ENCODE results near the gene SMU1. TPM values are rescaled to one million over a fixed set of nuclear protein-coding genes. Genes with fewer than 3 reads are reported as not detected.

Gene SMU1
- total RNA-seq, 1 experiment from 2014 or later: 17.2 TPM

DNA sequence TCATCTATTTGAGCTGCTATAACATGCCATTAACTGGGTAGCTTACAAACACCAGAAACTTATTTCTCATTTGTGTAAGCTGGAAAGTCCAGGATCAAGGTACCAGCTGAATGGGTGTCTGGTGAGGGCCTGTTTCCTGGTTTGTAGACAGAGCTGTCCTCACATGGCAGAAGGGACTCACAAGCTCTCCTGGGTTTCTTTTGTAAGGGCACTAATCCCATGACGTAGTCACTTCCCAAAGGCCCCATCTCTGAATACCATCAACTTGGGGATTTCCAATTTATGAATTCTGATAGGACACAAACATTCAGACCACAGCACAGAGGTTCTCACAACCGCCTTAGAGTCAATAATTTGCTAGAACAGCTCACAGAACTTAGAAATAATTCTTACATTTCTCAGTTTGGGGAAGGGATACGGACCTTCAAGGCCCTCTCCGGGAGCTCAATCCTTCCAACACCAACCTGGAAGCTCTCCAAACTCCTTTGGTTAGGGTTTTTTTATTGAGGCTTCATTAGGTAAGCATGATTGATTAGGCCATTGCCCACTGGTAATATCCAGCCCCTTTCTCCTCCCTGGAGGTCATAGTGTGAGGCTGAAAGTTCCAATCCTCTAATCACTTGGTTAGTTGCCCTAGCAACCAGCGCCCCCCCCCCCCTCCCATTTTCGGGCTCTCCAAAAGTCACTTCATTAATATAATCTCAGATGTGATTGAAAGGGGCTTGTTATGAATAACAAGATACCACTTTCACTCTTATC lies 59.0 kb downstream of the SMU1 start:
- ChIA-PET CTCF (interaction anchor here (0.6 kb wide), 2 partner anchors 64 to 1439 kb away, joined by 3 read pairs; no protein-coding TSS in a partner anchor), POLR2A (interaction anchor here (2.9 kb wide), 1 partner anchor 16 kb away, joined by 10 read pairs; the partner anchor contains the start of gene APTX)
- TF ChIP-seq, protein P1, sequence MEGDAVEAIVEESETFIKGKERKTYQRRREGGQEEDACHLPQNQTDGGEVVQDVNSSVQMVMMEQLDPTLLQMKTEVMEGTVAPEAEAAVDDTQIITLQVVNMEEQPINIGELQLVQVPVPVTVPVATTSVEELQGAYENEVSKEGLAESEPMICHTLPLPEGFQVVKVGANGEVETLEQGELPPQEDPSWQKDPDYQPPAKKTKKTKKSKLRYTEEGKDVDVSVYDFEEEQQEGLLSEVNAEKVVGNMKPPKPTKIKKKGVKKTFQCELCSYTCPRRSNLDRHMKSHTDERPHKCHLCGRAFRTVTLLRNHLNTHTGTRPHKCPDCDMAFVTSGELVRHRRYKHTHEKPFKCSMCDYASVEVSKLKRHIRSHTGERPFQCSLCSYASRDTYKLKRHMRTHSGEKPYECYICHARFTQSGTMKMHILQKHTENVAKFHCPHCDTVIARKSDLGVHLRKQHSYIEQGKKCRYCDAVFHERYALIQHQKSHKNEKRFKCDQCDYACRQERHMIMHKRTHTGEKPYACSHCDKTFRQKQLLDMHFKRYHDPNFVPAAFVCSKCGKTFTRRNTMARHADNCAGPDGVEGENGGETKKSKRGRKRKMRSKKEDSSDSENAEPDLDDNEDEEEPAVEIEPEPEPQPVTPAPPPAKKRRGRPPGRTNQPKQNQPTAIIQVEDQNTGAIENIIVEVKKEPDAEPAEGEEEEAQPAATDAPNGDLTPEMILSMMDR (IDR thresholded peaks at IDR 0.05; ENCODE audit: unreplicated experiment): no peak
- H3K36me3 Mint-ChIP-seq (ENCODE audit: insufficient read depth, unreplicated experiment): peaks cover 50% of the 10 kb centered on the region
- H3K4me1 Mint-ChIP-seq (ENCODE audit: insufficient read depth, unreplicated experiment): peaks cover 7% of the 10 kb centered on the region
- H3K4me3 Mint-ChIP-seq (ENCODE audit: unreplicated experiment): no peak overlapping the region
- intact Hi-C loops (cut with micrococcal nuclease): no loop called here
- BruUV-seq (replicated peaks): no TSS peak
- DNase-seq (ENCODE audit: unreplicated experiment): no peak
- no peak overlapping the region for H3K27ac Mint-ChIP-seq (ENCODE audit: low read depth, unreplicated experiment)
- no peaks in the 10 kb centered on the region for H3K27me3 Mint-ChIP-seq (ENCODE audit: insufficient read depth, unreplicated experiment)
- no peaks in the 10 kb centered on the region for H3K9me3 Mint-ChIP-seq (ENCODE audit: unreplicated experiment)

DNA sequence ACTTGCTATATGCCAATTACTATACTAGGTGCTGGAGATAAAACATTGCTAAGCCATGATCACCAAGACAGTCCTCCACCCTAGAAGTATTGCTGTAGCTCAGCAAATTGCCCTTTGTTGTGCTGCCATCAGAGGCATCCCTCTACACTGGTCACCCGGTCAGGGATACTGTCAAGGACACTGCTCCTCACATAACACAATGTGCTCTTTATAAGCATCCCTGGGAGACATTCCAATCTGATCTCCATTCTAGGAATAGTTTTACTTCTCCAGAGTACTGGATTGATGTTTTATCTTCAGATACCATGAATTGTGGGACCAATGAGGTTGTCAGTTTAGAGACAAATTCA lies 61.8 kb downstream of the SMU1 start:
- intact Hi-C loops (cut with micrococcal nuclease): no loop called here
- H3K4me3 Mint-ChIP-seq (ENCODE audit: unreplicated experiment): no peak overlapping the region
- peaks cover 43% of the 10 kb centered on the region for H3K36me3 Mint-ChIP-seq (ENCODE audit: insufficient read depth, unreplicated experiment)
- TF ChIP-seq, protein P1 (IDR thresholded peaks at IDR 0.05; ENCODE audit: unreplicated experiment): no peak
- no peaks in the 10 kb centered on the region for H3K27me3 Mint-ChIP-seq (ENCODE audit: insufficient read depth, unreplicated experiment)
- CTCF ChIA-PET: no interaction called here
- POLR2A ChIA-PET: interaction anchor here (0.5 to 3.8 kb wide), 3 partner anchors 9 to 186 kb away, joined by 3 to 31 read pairs (median 3); partner anchors contain the start of gene DNAJA1
- no peak overlapping the region for H3K27ac Mint-ChIP-seq (ENCODE audit: low read depth, unreplicated experiment)
- BruUV-seq (replicated peaks): TSS peak; percentile 7
- H3K4me1 Mint-ChIP-seq (ENCODE audit: insufficient read depth, unreplicated experiment): no peaks in the 10 kb centered on the region
- no peaks in the 10 kb centered on the region for H3K9me3 Mint-ChIP-seq (ENCODE audit: unreplicated experiment)
- DNase-seq (ENCODE audit: unreplicated experiment): no peak

- Mint-ChIP-seq H3K4me3 (ENCODE audit: unreplicated experiment) (no peak overlapping the region), H3K27me3 (ENCODE audit: insufficient read depth, unreplicated experiment) (no peaks in the 10 kb centered on the region), H3K9me3 (ENCODE audit: unreplicated experiment) (no peaks in the 10 kb centered on the region), H3K36me3 (ENCODE audit: insufficient read depth, unreplicated experiment) (peaks cover 38% of the 10 kb centered on the region), H3K4me1 (ENCODE audit: insufficient read depth, unreplicated experiment) (peaks cover 4% of the 10 kb centered on the region), H3K27ac (ENCODE audit: low read depth, unreplicated experiment) (no peak overlapping the region)
- POLR2A ChIA-PET: interaction anchor here (0.5 to 3.8 kb wide), 7 partner anchors 8 to 186 kb away, joined by 3 to 31 read pairs (median 4); partner anchors contain the start of genes APTX and DNAJA1
- TF ChIP-seq, protein P1 (IDR thresholded peaks at IDR 0.05; ENCODE audit: unreplicated experiment): no peak
- no peak for DNase-seq (ENCODE audit: unreplicated experiment)
- BruUV-seq (replicated peaks): no TSS peak
- intact Hi-C loops (cut with micrococcal nuclease): no loop called here
- CTCF ChIA-PET: no interaction called here
Measured at GRCh38 chr9:33013962-33014664, 62.4 kb downstream of the SMU1 start.
